22Rv1 (cell line): ENCODE results near the gene ST6GAL2.

ENCODE experiments used
- CTCF ChIP-seq: fragments of 450-650 bp; IDR thresholded peaks from 2 replicates; pipeline ENCODE4 v1.5.1; 2017; ENCODE audit warnings: mild to moderate bottlenecking
- ZFX ChIP-seq: fragments of 450-650 bp; IDR thresholded peaks from 2 replicates; pipeline ENCODE4 v1.6.1; 2017; ENCODE audit warnings: antibody characterized with exemption, borderline replicate concordance

DNA sequence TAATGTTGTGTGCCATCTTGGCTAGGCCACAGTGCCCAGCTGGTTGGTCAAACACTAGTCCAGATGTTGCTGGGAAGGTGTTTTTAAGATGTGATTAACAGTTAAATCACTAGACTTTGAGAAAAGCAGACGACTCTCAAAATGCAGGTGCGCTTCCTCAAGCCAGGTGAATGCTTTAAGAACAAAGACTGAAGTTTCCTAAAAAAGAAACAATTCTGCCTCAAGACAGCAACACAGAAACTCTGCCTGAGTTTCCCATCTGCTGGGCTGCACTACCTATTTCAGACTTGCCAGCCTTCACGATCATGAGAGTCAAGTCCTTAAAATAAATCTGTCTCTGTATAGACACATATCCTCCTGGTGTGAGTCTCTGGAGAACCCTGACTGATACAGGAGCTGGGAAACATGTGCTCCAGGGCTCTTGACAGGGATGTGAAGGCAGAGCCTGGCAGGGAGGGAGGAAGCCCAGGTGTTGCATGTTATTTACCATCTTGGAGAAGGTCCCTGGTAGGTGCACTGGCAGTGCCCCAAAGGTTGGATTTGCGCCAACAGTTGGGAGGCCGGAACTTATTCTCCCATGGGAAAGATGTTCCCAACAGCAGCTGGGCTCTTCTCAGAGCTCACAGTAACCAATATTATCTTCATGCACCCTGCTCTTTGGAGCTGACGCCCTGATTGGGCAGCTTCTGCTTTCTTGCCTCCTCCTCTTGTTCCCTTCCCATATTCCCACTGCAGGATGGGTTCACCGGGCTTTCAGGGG is 43.9 kb downstream of the ST6GAL2 start:
- TF ChIP-seq CTCF: no peak
- no peak for TF ChIP-seq ZFX
